Ovary (tissue), 9 donors: ENCODE data around the gene GP9. TPM values are rescaled to one million over a fixed set of nuclear protein-coding genes. Genes with fewer than 3 reads are reported as not detected.

Source experiments
- DNase-seq, 5 donors: peaks; one replicate each; pipeline ENCODE4 v3.0.0-alpha.2; 2019 to 2020
- H3K27ac ChIP-seq, 2 donors: fragments of 200-600 bp; one replicate each; pipeline versions ENCODE4 v1.5.1 to v1.8.0; 2019 to 2022
- H3K27me3 ChIP-seq: fragments of 200-600 bp; one replicate; pipeline ENCODE4 v1.8.0; 2022
- H3K36me3 ChIP-seq: fragments of 200-600 bp; sonication (generic); one replicate; pipeline ENCODE4 v1.5.1; 2019
- H3K4me1 ChIP-seq: one replicate; pipeline ENCODE4 v1.8.1; 2013; ENCODE audit warnings: mild to moderate bottlenecking, moderate library complexity; ENCODE audit not compliant: insufficient read depth
- H3K4me3 ChIP-seq: fragments of 200-600 bp; sonication (generic); one replicate; pipeline ENCODE4 v1.5.1; 2017
- H3K9me3 ChIP-seq, 2 donors: fragments of 200-600 bp in 1 of 2; sonication (generic) in 1 of 2; one replicate each; pipeline versions ENCODE4 v1.5.1 to v1.8.1; 2013 to 2019; ENCODE audit warnings: mild to moderate bottlenecking in 1 of 2, moderate library complexity in 1 of 2
- CTCF ChIP-seq, 3 donors: fragments of 450-650 bp in 2 of 3; fragments of 200-600 bp in 1 of 3; IDR thresholded peaks; one replicate each; pipeline versions ENCODE4 v1.5.1 to v1.8.0; 2016 to 2022; ENCODE audit warnings: antibody characterized with exemption in 3 of 3, mild to moderate bottlenecking in 1 of 3
- EP300 ChIP-seq: sonication (generic); formaldehyde crosslinking; IDR thresholded peaks from one replicate; pipeline ENCODE4 v1.6.1; 2017; ENCODE audit warnings: antibody characterized with exemption
- POLR2A ChIP-seq: fragments of 450-650 bp; IDR thresholded peaks from one replicate; pipeline ENCODE4 v1.6.1; 2017; ENCODE audit warnings: antibody characterized with exemption, mild to moderate bottlenecking, moderate library complexity
- WGBS, 3 donors: extraction: QIAGEN DNeasy Blood & Tissue Kit in 1 of 3; methylation state at CpG; one replicate each; pipeline versions ENCODE4 v1.1.5 to v1.1.7; 2013 to 2017; 5-methylcytosine and 5-hydroxymethylcytosine counted together
- intact Hi-C, 4 donors: fragments of 100-400 bp; cut with DNase I; formaldehyde crosslinking; loops; one replicate each; pipeline versions ENCODE4 v1.11.0 to v1.15.1; 2022 to 2023
- polyA plus RNA-seq, 2 donors: library from polyadenylated mRNA; stranded (reverse); fragments of 200-250 nt in 1 of 2; fragments of 350-450 nt in 1 of 2; fragmentation: Illumina TruSeq in 1 of 2; extraction: RNeasy Lipid Tissue Mini Kit (QIAGEN cat#74804) in 1 of 2; gene quantifications; one replicate each; pipeline ENCODE4 v1.2.3, GENCODE V29; 2013 to 2014
- total RNA-seq, 7 donors: library from RNA; depleted of rRNA in 2 of 7; stranded (reverse); fragments of >200 nt in 2 of 7; fragmentation: NEBNext Ultra II Directional in 3 of 7; extraction: Animal tissue kit (Norgen Biotek cat#: 25700) in 3 of 7; gene quantifications; one replicate each; pipeline versions ENCODE4 v1.1.0 to v1.2.4, GENCODE V29; 2016 to 2023
- donor health status: DM: no; HTN: no; CAD: no; lungs with moderate emphysema.
- donor health status: DM: no; HTN: no; CAD: no.
- donor health status: Bipolar disorder and iron deficiency.
- donor health status: DM: yes; HTN: yes; CAD: no.
- donor health status: DM: no; HTN: no; CAD: no.
- donor health status: DM: yes; HTN: yes; CAD: no.

The GP9 gene
- total and polyA plus RNA-seq, 9 donors = not detected

GRCh38 chr3:129058441-129059200, 2.0 kb upstream of the GP9 start:
- WGBS, 3 donors = 17 to 42% (median 28%) methylated on average over 4 of the region's 4 CpGs
- no peak overlapping the region for H3K4me3 ChIP-seq
- peaks cover 8% of the 10 kb centered on the region for H3K4me1 ChIP-seq
- intact Hi-C loops = loop anchor here in 1 of 4 donors (5.0 kb wide), 1 partner anchor 189 kb away; the partner anchor contains the start of gene COPG1
- H3K27me3 ChIP-seq = no peaks in the 10 kb centered on the region
- peak overlapping the region in 1 of 2 donors; percentile 19 for H3K27ac ChIP-seq
- DNase-seq = no peak
- TF ChIP-seq EP300 = no peak
- TF ChIP-seq CTCF (IDR thresholded peaks at IDR 0.05) = no peak
- no peak for TF ChIP-seq POLR2A
- H3K36me3 ChIP-seq = no peaks in the 10 kb centered on the region
- no peaks in the 10 kb centered on the region for H3K9me3 ChIP-seq

GRCh38 chr3:129059311-129059958, 1.1 kb upstream of the GP9 start:
- DNase-seq = no peak
- Histone ChIP-seq H3K9me3 (no peaks in the 10 kb centered on the region), H3K27me3 (no peaks in the 10 kb centered on the region), H3K27ac (peak overlapping the region in 1 of 2 donors; percentile 10), H3K4me3 (no peak overlapping the region), H3K4me1 (peaks cover 5% of the 10 kb centered on the region), H3K36me3 (no peaks in the 10 kb centered on the region)
- intact Hi-C loops = loop anchor here in 1 of 4 donors (5.0 kb wide), 1 partner anchor 188 kb away; the partner anchor contains the start of gene COPG1
- 85 to 86% (median 86%) methylated on average over 11 of the region's 11 CpGs for WGBS, 3 donors
- TF ChIP-seq CTCF (IDR thresholded peaks at IDR 0.05) (no peak), EP300 (no peak), POLR2A (no peak)

- H3K9me3 ChIP-seq = no peaks in the 10 kb centered on the region
- WGBS, 3 donors = 93% methylated on average over 19 of the region's 19 CpGs
- H3K27ac ChIP-seq = no peak overlapping the region
- no peak overlapping the region for H3K4me3 ChIP-seq
- H3K36me3 ChIP-seq = no peaks in the 10 kb centered on the region
- DNase-seq = no peak
- no peaks in the 10 kb centered on the region for H3K27me3 ChIP-seq
- intact Hi-C loops = no loop called here
- H3K4me1 ChIP-seq = peaks cover 4% of the 10 kb centered on the region
- TF ChIP-seq CTCF (IDR thresholded peaks at IDR 0.05) = no peak
- no peak for TF ChIP-seq POLR2A
- no peak for TF ChIP-seq EP300
These were observed 676 bp downstream of the GP9 start for GRCh38 chr3:129061023-129061887.
